Loucy (cell line): ENCODE measurements around the gene TSPO2.

Source experiments
- H2AFZ ChIP-seq: fragments of 200-600 bp; sonication (generic); 2 replicates; pipeline ENCODE4 v1.6.0; 2016; ENCODE audit warnings: antibody characterized with exemption, mild to moderate bottlenecking, low read length, moderate library complexity
- H3F3A ChIP-seq: fragments of 200-600 bp; 2 replicates; pipeline ENCODE4 v1.6.0; 2016; ENCODE audit warnings: antibody characterized with exemption, low read depth, mild to moderate bottlenecking
- H3K27me3 ChIP-seq: fragments of 200-600 bp; sonication (generic); 2 replicates; pipeline ENCODE4 v1.6.1; 2014; ENCODE audit warnings: low read length, mild to moderate bottlenecking; ENCODE audit not compliant: insufficient read depth, poor library complexity, severe bottlenecking
- H3K36me3 ChIP-seq: fragments of 200-600 bp; sonication (generic); 2 replicates; pipeline ENCODE4 v1.6.1; 2016; ENCODE audit warnings: low read length; ENCODE audit not compliant: insufficient read depth
- H3K4me1 ChIP-seq: fragments of 200-600 bp; sonication (generic); 2 replicates; pipeline ENCODE4 v1.5.1; 2014; ENCODE audit warnings: low read length, mild to moderate bottlenecking; ENCODE audit not compliant: insufficient read depth, poor library complexity, severe bottlenecking
- H3K4me2 ChIP-seq: fragments of 200-600 bp; sonication (generic); 2 replicates; pipeline ENCODE4 v1.6.0; 2014; ENCODE audit warnings: antibody characterized with exemption, low read length, low read depth, mild to moderate bottlenecking; ENCODE audit not compliant: poor library complexity, severe bottlenecking
- H3K4me3 ChIP-seq: fragments of 200-600 bp; sonication (generic); 2 replicates; pipeline ENCODE4 v1.5.1; 2014; ENCODE audit warnings: low read length, mild to moderate bottlenecking, mixed read lengths; ENCODE audit not compliant: poor library complexity, severe bottlenecking
- H3K79me2 ChIP-seq: fragments of 200-600 bp; sonication (generic); 2 replicates; pipeline ENCODE4 v1.6.1; 2014; ENCODE audit warnings: low read length; ENCODE audit not compliant: insufficient read depth
- H3K9ac ChIP-seq: fragments of 200-600 bp; sonication (generic); 2 replicates; pipeline ENCODE4 v1.6.0; 2014; ENCODE audit warnings: mild to moderate bottlenecking, low read depth, low read length, moderate library complexity; ENCODE audit not compliant: poor library complexity, severe bottlenecking
- H3K9me2 ChIP-seq: fragments of 200-600 bp; sonication (generic); replicated peaks from 2 replicates; pipeline ENCODE4 v1.6.1; 2016; ENCODE audit warnings: low read depth, low read length, mixed read lengths
- H3K9me3 ChIP-seq: fragments of 200-600 bp; sonication (generic); 2 replicates; pipeline ENCODE4 v1.6.1; 2014; ENCODE audit warnings: mild to moderate bottlenecking, antibody characterized with exemption, low read length, low read depth; ENCODE audit not compliant: insufficient read depth
- H4K20me1 ChIP-seq: fragments of 200-600 bp; sonication (generic); 2 replicates; pipeline ENCODE4 v1.6.0; 2014; ENCODE audit warnings: antibody characterized with exemption, low read length, mild to moderate bottlenecking; ENCODE audit not compliant: insufficient read depth, poor library complexity, severe bottlenecking
- CTCF ChIP-seq: fragments of 200-600 bp; sonication (generic); conservative IDR thresholded peaks from 2 replicates; pipeline ENCODE4 v1.5.1; 2014; ENCODE audit warnings: mild to moderate bottlenecking, antibody characterized with exemption, low read length
- EZH2phosphoT487 ChIP-seq: fragments of 200-600 bp; IDR thresholded peaks from 2 replicates; pipeline ENCODE4 v1.6.1; 2018; ENCODE audit warnings: antibody characterized with exemption, mild to moderate bottlenecking, moderate library complexity, borderline replicate concordance

The TSPO2 gene

GRCh38 chr6:41079080-41079479 lies 36.8 kb downstream of the TSPO2 start:
- Histone ChIP-seq H3K9ac (no peak overlapping the region), H3K36me3 (peaks cover 56% of the 10 kb centered on the region), H3K9me2 (no peaks in the 10 kb centered on the region), H4K20me1 (peaks cover 93% of the 10 kb centered on the region), H2AFZ (no peak overlapping the region), H3K4me3 (no peak overlapping the region), H3K9me3 (no peaks in the 10 kb centered on the region), H3K4me2 (peak overlapping the region; percentile 100), H3K79me2 (peaks cover 100% of the 10 kb centered on the region), H3F3A (no peaks in the 10 kb centered on the region; the same call in 1 of the 2 replicates), H3K27me3 (no peaks in the 10 kb centered on the region), H3K4me1 (peaks cover 84% of the 10 kb centered on the region)
- TF ChIP-seq CTCF (no peak), EZH2phosphoT487 (no peak)

DNA sequence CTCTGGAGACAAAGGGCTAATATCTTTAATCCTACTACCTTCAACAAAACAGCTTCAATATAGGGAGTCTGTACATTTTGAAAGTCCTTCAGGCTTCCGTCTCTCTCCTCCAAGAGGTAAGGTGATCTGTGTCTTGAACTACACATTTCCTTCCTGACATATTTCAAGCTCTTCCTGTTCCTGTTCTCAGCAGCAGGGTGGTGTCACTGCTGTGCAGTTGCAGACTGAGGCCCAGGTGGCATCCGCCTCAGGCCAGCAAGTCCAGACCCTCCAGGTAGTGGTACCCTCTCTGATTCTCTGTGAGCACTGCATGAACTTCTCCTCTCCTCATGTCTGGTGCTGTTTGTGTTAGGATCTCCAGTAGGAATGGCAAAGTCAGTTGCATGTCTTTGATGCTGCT lies 38.4 kb downstream of the TSPO2 start:
- no peak for TF ChIP-seq CTCF
- TF ChIP-seq EZH2phosphoT487, result no peak
- no peaks in the 10 kb centered on the region for H3K9me2 ChIP-seq
- peaks cover 86% of the 10 kb centered on the region for H4K20me1 ChIP-seq
- H3K4me1 ChIP-seq, result peaks cover 69% of the 10 kb centered on the region
- H3K9ac ChIP-seq, result peak overlapping the region; percentile 27
- peak overlapping the region; percentile 100 for H3K4me2 ChIP-seq
- no peaks in the 10 kb centered on the region for H3K9me3 ChIP-seq
- H3K27me3 ChIP-seq, result no peaks in the 10 kb centered on the region
- H3K4me3 ChIP-seq, result peak overlapping the region; percentile 44
- H2AFZ ChIP-seq, result no peak overlapping the region
- H3K79me2 ChIP-seq, result peaks cover 99% of the 10 kb centered on the region
- no peaks in the 10 kb centered on the region; the same call in 1 of the 2 replicates for H3F3A ChIP-seq
- peaks cover 72% of the 10 kb centered on the region for H3K36me3 ChIP-seq

GRCh38 chr6:41083072-41083471 lies 40.8 kb downstream of the TSPO2 start:
- peaks cover 77% of the 10 kb centered on the region for H4K20me1 ChIP-seq
- peaks cover 96% of the 10 kb centered on the region for H3K79me2 ChIP-seq
- no peak overlapping the region for H2AFZ ChIP-seq
- no peaks in the 10 kb centered on the region for H3K9me2 ChIP-seq
- H3K9ac ChIP-seq, result no peak overlapping the region
- H3K4me2 ChIP-seq, result peak overlapping the region; percentile 32
- no peaks in the 10 kb centered on the region for H3F3A ChIP-seq
- no peaks in the 10 kb centered on the region for H3K27me3 ChIP-seq
- H3K9me3 ChIP-seq, result no peaks in the 10 kb centered on the region
- H3K4me3 ChIP-seq, result no peak overlapping the region
- peaks cover 95% of the 10 kb centered on the region for H3K36me3 ChIP-seq
- H3K4me1 ChIP-seq, result peaks cover 45% of the 10 kb centered on the region
- TF ChIP-seq EZH2phosphoT487 (no peak), CTCF (no peak)
